GM19397 (cell line): Measurements from ENCODE around the gene CYFIP1.

Experiments used
- ATAC-seq: cut with Tn5 transposase; IDR thresholded peaks from one replicate; pipeline ENCODE4 v1.9.1; 2021; ENCODE audit warnings: mild to moderate bottlenecking, moderate library complexity; ENCODE audit not compliant: unreplicated experiment

The CYFIP1 gene

DNA sequence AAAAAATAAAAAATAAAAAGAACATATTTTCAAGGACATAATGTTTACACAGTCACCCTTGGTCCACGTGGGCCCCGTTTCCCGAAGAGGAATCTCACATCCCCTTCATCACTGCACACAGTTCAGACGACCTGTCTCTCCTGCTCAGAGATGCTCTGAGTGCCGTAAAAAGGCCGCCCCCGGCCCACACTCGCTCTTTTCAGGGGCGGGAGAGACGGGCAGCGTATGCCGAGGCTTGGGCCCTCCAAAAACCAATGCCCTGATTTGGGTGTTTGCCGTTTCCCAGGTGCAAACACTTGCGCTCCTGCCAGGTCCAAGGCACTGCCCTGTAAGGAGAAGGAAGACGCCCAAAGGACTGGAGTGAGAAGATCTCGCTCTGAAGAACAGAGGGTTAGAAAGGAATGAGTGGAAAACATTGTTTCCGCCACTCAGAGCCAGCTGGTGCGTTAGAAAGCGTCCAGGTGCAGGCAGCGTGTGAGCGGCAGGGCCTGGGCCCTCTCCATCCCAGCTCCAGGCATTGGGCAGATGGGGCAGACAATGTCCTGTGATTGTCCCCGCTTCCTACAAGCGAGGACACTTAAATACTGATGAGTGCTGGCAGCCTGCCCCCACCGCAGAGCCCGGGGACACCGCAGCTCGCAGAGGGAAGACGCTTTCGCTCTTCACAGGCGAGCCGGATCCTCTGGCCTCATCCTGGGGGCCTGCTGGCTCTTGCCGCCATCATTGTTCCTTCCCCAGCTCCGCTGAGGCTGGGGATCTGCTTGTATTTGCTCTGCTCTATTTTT lies 88.5 kb downstream of the CYFIP1 start:
- ATAC-seq, result no peak

DNA sequence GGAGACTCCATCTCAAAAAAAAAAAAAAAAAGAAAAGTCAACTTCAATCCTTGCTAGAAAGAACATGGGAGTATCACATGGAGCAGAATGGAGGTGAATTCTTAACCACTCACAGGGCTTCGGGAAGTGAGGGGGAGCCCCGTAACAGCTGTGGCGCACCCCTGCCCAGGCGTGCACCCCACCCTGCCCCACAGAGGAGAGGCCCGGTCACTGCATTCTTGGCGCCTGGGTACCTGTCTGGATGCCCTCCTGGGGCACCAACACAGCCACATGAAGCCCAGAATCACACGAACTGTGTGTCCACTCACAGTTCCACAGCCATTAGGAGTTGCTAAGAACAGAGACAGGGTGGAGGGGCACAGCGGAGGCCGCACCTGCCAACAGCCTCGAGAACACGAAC lies 89.9 kb downstream of the CYFIP1 start:
- ATAC-seq, result no peak

DNA sequence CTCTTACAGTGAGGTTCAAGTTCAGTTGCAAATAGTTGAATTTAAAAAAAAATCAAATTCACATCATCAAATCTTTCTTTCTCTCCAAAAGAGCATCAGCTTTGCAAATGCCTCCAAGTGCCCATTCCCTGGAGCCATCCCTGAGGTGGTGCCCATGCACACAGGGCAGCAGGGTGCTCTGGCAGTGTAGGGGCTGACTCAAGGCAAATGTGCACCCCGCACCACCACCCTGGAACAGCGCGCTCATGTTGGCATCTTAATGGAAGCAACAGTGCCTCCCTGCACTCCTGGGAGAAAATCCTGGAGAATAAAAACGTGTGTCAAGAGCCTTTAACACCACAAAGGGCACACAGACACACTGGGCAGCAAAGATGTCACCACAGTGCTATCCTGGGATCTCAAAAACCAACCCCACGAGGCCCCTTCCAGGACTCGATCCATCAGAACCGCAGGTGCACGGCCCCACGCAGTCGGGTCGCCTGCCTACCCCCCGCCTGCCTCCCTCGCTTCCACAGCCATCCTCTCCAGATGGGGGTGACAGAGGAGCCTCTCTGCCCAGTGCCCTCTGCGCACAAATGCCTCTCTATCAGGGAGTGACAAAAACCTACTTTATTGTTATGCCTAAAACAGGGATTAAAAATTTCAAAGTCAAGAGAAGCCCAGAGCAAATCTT lies 90.9 kb downstream of the CYFIP1 start:
- no peak for ATAC-seq

DNA sequence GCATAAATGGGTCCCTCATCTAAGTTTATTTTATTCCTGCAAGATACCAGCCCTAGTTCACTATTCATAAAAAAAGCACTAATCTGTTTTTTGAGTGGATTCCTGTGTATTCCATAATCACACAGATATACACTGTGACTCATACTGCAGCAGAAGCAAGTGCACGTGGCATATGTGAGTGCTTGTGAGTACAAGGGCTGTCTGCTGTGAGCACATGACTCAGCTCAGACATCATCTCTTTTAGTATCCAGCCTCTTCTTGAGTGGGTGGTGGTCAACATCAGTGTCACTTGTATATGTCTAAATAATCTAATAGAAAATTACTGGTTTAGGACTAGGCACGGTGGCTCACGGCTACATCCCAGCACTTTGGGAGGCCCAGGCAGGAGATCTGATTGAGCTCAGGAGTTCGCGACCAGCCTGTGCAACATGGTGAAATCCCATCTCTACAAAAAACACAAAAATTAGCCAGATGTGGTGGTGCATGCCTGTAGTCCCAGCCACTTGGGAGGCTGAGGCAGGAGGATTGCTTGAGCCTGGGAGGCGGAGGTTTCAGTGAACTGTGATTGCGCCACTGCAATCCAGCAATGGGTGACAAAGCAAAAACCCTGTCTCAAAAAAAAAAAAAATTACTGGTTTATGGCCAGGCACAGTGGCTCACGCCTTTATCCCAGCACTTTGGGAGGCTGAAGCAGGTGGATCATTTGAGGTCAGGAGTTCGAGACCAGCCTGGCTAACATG lies 91.9 kb downstream of the CYFIP1 start:
- no peak for ATAC-seq

DNA sequence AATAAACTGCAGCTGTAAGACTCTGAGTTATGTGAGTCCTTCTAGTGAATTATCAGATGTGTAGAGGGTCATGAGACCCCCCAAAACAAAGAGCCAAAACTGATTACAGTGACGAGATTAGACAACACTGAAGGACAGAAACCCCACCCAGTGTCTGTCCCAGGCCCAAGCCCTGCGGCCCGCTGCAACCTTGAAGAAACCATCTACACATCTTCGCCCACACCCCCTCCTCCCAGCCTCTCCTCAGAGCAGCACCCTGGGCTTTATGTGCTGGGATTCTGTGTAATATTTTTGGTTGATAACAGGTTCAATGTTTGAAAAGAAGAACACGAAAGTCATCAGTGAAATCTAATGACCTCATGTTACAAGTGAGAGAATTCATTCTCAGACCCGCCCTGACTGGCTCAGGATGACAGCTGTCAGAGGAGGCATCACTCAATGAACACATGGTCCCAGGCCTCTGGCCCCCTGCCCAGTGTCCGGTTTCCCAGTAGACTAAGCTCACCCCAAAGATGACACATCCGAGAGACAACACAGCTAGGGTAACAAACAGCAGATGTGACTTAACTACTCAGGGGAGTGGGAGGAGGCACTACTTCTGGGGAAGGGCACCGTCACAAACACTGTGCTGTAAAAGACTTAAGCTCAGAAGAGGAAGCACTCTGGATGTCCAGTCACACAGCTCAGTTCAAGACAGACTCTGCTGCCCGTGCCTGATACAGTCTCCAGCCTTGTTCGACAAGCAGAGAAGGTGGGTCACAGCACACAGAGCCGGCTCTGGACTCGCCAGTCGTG lies 92.8 kb downstream of the CYFIP1 start:
- ATAC-seq, result no peak

DNA sequence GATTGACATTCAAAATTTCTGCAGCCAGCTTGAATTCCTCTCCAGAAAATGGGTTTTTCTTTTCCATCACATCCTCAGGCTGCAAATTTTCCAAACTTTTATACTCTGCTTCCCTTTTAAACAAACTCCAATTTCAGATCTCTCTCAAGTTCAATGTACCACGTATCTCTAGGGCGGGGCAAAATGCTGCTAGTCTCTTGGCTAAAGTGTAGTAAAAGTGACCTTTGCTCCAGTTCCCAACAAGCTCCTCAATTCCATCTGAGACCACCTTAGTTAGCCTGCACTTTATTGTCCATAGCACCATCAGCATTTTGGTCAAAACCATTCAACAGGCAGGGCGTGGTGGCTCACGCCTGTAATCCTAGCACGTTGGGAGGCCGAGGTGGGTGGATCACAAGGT lies 95.0 kb downstream of the CYFIP1 start:
- ATAC-seq, result no peak

DNA sequence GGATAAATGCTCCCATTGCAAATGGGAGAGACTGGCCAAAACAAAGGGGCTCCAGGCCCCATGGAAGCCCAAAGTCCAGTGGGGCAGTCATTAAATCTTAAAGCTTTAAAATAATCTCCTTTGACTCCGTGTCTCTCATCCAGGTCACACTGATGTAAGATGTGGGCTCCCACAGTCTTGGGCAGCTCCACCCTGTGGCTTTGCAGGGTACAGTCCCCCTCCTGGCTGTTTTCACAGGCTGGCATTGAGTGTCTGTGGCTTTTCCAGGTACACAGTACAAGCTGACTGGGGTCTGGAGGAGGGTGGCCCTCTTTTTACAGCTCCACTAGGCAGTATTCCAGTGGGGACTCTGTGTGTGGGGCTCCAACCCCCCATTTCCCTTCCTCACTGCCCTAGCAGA lies 95.8 kb downstream of the CYFIP1 start:
- no peak for ATAC-seq

DNA sequence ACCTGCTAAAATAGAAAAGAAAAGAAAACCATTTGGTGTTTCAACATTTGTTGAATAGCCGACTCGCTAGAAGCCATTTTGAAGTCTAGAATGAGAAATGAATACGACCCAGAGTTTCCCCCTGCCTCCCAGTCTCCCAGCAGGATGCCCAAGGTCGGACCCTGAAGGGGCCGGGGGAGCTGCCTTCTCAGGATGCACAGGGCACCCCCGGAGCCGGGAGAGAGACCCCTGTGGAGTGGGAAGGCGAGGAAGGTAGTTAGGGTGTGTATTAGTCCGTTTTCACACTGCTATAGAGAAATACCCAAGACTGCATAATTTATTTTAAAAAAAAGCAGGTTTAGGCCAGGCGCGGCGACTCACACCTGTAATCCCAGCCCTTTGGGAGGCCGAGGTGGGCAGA lies 97.0 kb downstream of the CYFIP1 start:
- ATAC-seq, result no peak

DNA sequence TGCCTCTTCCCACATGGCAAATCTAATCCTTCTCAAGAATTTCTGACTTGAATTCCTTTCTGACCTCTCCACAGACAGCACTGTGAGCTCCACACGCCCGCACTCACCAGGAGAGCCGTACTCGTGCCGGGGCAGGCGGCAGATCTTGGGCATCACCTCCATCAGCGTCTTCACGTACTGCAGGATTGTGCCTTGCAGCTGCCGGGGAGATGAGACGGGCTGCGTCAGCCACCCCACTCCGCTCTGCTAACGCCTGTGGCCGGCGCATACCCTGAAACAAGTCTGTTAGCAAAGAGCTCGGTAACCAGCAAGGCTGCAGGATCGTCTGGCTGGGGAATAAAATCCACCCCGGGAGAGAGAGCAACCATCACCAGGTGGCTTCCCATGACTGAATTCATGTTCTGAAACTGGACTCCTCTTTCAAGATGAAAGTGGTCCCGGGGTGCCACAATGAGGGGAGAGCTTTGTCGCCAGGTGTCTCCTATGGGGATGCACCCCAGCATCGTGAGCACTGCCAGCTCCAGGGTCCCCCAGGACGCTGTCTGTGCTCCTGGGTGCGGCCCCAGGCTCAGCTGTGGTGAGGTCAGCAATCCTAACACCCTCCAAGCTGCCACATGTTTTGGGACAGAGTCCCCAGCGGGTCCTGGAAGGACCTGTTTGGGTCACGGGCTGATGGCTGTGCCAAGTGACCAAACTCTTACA lies 98.3 kb downstream of the CYFIP1 start:
- no peak for ATAC-seq

DNA sequence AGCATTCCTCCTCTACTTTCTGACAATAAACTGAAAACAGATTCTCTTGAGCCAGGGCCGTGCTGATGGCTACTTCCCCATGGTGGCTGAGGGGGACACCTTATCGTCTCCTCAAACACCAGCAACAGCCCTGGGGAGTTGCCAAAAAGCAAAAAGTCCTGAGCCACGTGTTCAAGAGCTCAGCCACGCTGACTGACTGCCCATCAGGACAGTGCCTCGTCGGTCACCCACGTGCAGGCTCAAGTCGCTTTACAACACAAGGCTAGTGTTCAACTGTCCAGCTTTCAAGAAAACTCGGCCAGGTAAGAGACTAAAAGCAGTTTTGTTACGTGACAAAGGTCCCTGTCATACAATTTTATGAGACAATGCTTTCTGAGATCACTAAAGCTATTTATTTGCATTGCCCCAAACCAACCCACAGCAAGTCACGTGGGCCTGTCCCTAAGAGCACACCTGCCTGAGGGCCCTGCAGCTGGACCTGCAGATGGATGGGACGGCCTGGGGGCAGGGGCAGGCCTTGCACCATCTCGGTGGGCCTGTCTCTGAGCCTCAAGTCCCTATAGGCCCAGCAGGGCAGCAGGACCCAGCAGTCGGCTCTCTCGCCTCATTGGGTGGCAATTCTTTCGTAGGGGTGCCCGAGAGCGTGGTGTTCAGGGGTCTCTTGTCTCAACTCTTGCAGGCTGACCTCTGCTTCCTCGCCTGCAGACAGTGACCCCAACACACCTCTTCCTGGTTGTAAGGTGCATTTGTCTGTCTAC lies 99.0 kb downstream of the CYFIP1 start:
- no peak for ATAC-seq

DNA sequence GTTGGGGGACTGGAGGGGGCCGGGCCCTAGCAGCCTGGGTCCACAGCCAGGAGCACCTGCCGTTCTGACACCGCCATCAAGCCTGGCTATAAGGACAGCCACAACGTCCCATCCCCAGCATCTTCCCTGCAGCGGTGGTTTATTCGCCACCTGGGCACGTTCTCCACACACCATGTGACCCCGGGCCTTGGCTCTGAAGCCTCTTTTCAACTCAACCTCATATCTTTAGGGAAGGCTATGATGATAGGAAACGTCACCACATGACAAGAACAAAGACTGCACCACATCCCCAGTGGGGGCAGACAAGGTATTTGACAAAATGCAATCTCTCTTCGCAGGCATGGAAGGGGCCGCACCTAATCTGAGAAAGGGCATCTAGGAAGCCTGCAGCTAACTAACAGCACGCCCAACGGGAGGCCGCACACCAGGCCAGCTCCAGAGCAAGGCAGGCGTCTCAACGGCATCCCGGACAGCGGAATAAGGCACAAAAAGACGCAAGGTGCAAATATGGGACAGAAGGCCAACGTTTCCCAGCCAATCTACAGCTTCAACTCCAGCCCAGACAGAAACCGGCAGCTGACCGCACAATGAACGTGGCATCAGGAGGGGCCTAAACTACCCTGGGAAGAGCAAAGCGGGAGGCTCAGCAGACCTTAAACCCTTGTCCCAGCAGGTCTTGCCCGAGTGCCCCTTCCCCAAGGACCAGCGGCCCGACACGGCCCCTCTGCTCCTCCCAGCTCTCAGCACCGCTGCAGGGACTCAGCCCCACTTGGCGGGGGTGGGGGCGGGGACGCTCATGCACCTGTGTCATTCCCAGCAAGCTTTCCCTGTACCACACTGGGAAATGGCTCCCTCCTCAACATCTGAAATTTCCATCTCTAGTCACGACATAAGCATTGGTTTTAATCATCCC lies 99.8 kb downstream of the CYFIP1 start:
- no peak for ATAC-seq

DNA sequence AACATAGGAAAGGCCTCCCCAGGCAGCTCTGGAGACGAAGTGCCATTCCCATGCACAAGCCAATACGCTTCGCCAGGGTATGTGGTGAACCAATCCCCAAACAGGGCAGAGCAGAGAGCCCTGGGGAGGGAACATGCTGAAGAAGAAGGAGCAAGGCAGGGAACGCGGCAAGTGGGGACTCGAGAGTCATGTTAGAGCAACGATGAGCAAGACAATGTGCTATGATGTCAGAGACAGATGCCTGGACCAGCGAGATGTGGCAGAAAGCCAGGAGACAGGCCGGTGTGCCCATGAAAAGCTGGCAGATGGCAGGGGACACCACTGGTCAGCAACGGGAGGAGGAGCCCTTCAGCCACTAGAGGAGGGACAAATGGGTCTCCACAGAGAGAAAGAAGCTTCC lies 102.1 kb downstream of the CYFIP1 start:
- ATAC-seq, result no peak

DNA sequence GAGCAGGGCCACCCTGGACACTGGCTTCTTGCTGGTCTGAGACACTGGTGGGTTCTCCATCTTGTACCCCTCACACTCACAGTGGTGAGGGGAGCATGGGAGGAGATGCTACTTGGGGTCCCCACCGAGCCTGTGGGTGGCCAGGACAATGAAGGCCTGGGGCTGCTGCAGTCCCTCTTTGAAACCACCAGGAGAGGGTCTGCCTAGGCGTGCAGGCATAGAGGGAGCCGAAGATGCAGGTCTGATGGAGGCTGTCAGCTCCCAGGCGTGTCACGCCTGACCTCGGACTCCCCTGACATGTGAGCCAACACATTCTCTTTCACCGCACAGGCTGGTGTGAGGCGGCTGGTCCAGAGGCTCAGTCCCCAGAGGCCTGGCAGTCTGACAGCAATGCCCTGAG lies 102.6 kb downstream of the CYFIP1 start:
- no peak for ATAC-seq

DNA sequence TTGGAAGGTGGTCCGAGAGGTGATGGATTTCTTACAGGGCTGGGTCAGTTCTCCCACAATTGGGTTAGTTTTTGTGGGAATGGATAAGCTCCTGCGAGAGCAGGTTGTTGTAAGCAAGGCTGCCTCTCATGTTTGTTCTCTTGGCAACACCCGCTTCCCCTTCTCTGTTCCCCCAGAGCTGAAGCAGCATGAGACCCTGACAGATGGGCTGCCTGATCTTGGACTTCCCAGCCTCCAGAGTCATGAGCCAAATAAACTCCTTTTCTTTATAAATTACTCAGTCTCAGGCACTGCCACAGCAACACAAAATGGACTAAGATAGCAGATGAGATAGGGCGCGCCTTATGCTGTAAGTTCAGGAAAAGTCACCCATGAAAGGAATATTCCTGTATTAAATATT lies 103.1 kb downstream of the CYFIP1 start:
- no peak for ATAC-seq

DNA sequence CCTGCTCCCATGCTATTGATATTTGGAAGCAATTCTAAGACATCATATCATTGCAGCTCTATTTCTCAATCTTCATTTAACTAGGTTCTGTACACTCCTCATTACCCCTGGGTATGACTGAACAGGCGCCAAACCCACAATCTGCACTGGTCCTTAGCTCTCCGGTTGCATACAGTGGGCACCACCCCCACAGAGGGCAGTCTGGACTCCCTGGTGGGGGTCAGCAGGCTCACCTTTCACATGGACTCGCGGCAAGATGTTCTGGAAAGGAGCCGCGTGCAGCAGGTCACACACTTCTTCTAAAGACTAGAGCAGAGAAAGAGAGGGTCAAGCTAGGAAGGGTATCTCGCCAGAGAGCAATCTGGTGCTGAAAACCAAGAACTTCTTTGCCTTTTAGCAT lies 105.2 kb downstream of the CYFIP1 start:
- no peak for ATAC-seq

DNA sequence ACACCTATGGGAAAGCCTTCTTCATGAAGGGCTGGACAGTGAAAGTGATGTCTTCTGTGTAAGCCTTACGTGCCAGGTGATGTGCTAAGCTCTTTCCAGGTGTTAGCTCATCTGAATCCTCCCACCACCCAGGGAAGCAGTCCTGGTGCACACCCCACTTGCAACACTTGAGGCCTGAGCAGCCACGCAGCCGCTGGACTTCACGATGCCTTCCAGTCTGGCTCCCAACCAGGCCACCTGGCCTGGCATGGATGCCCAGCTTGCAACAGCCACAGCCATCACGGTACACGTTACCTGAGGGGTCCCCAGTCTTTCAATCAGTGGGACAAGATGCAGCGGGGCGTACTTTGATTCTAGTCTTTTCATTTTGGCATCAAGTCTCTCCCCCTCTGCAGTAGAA lies 105.9 kb downstream of the CYFIP1 start:
- no peak for ATAC-seq

DNA sequence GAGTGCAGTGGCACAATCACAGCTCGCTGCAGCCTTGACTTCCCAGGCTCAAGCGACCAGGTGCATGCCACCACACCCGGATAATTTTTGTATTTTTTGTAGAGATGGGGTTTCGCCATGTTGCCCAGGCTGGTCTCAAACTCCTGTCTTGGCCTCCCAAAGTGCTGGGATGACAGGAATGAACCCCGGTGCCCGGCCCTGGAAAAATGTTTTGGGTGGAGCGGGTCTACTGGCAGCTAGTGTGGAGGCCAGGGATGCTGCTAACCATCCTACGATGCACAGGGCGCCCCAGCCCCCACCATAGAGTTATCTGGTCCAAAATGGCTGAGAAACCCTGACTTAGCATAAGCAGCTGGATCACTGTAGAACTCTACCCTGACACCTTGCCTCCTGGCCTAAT lies 106.3 kb downstream of the CYFIP1 start:
- no peak for ATAC-seq

DNA sequence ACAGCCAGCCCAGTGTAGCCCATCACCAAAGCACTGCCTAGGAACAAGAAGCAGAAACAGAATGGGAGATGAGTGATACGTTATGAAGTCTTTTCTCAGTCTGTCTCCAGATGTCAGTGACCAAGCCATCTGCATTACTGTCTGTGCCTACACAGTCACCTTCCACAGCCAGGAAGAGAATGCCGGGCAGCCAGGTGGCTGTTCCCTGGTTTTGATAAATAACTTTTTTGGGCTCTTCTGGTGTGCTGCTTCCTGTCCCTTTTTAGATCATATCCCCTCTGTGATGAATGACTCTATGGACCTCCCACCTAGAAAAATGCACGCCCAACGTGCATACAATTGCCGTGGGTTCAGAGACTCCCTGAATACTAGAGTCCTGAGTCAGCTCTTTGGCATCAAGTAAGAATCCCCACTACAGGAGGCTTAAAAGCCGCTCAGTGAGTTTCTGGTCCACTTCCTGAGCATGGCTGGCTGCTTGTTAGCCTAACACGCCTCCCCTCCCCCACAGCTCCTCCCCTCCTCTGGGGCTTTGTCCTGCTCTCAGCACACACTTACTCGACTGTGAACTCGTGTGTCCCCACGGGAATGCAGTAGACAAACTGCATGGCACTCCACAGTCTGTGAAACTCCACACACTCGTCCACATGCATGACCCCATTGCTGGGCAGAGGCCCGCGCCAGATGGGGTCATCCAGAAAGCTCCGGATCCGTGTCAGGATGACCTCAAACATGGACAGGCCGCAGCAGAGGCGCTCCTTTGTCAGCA lies 107.0 kb downstream of the CYFIP1 start:
- ATAC-seq, result no peak
